Skeletal muscle cell (primary cell): ENCODE results near the gene CUL9.

ENCODE experiments used
- DNase-seq: peaks from one replicate; pipeline ENCODE4 v3.0.0-alpha.2; 2010; ENCODE audit warnings: low read depth
- H3K4me3 ChIP-seq: 2 replicates; pipeline ENCODE4 v1.5.1; 2011; ENCODE audit warnings: low read depth, mild to moderate bottlenecking, control low read depth, low read length, moderate library complexity

The CUL9 gene

GRCh38 chr6:43192911-43193310 lies 10.9 kb downstream of the CUL9 start:
- no peak overlapping the region for H3K4me3 ChIP-seq
- DNase-seq, result no peak

- no peak for DNase-seq
Observed at GRCh38 chr6:43193929-43194328, 11.9 kb downstream of the CUL9 start.

GRCh38 chr6:43196337-43196736 lies 14.3 kb downstream of the CUL9 start:
- no peak for DNase-seq

More at GRCh38 chr6:43193929-43194328, 11.9 kb downstream of the CUL9 start:
- H3K4me3 ChIP-seq, result no peak overlapping the region

GRCh38 chr6:43199912-43200311 lies 17.9 kb downstream of the CUL9 start:
- DNase-seq, result no peak
- no peak overlapping the region for H3K4me3 ChIP-seq

More at GRCh38 chr6:43196337-43196736, 14.3 kb downstream of the CUL9 start:
- H3K4me3 ChIP-seq, result no peak overlapping the region

- no peak overlapping the region for H3K4me3 ChIP-seq
Observed at GRCh38 chr6:43200541-43200940, 18.5 kb downstream of the CUL9 start.

GRCh38 chr6:43202451-43202850 lies 20.5 kb downstream of the CUL9 start:
- DNase-seq, result no peak

More at GRCh38 chr6:43200541-43200940, 18.5 kb downstream of the CUL9 start:
- no peak for DNase-seq

GRCh38 chr6:43203029-43203717 lies 21.2 kb downstream of the CUL9 start:
- no peak for DNase-seq
- H3K4me3 ChIP-seq, result no peak overlapping the region

More at GRCh38 chr6:43202451-43202850, 20.5 kb downstream of the CUL9 start:
- no peak overlapping the region for H3K4me3 ChIP-seq

- no peak overlapping the region for H3K4me3 ChIP-seq
- DNase-seq, result no peak
Observed at GRCh38 chr6:43203718-43204095, 21.7 kb downstream of the CUL9 start.

- DNase-seq, result no peak
- H3K4me3 ChIP-seq, result no peak overlapping the region
Observed at GRCh38 chr6:43204271-43205105, 22.5 kb downstream of the CUL9 start.

GRCh38 chr6:43205849-43206248 lies 23.9 kb downstream of the CUL9 start:
- H3K4me3 ChIP-seq, result no peak overlapping the region
- DNase-seq, result no peak

- no peak for DNase-seq
- no peak overlapping the region for H3K4me3 ChIP-seq
Observed at GRCh38 chr6:43207286-43207685, 25.3 kb downstream of the CUL9 start.

GRCh38 chr6:43211955-43212354 lies 30.0 kb downstream of the CUL9 start:
- no peak for DNase-seq
- no peak overlapping the region for H3K4me3 ChIP-seq

- DNase-seq, result no peak
- no peak overlapping the region for H3K4me3 ChIP-seq
Observed at GRCh38 chr6:43213431-43213830, 31.4 kb downstream of the CUL9 start.

GRCh38 chr6:43215066-43215465 lies 33.1 kb downstream of the CUL9 start:
- H3K4me3 ChIP-seq, result no peak overlapping the region
- DNase-seq, result no peak

GRCh38 chr6:43216200-43216599 lies 34.2 kb downstream of the CUL9 start:
- no peak for DNase-seq
- H3K4me3 ChIP-seq, result no peak overlapping the region

- no peak overlapping the region for H3K4me3 ChIP-seq
- no peak for DNase-seq
Observed at GRCh38 chr6:43217351-43217750, 35.4 kb downstream of the CUL9 start.

- no peak for DNase-seq
- no peak overlapping the region for H3K4me3 ChIP-seq
Observed at GRCh38 chr6:43219119-43219518, 37.1 kb downstream of the CUL9 start.

GRCh38 chr6:43219814-43220213 lies 37.8 kb downstream of the CUL9 start:
- no peak overlapping the region for H3K4me3 ChIP-seq

GRCh38 chr6:43220439-43220951 lies 38.5 kb downstream of the CUL9 start:
- no peak overlapping the region for H3K4me3 ChIP-seq
- DNase-seq, result no peak

More at GRCh38 chr6:43219814-43220213, 37.8 kb downstream of the CUL9 start:
- no peak for DNase-seq
